SK-N-MC (cell line): Measurements from ENCODE around the gene OSBPL1A.
"Not testable (repeated sequence)": the region's sequence is repeated elsewhere in the genome, so short reads cannot be mapped to it uniquely, and the experiment has no call there.

Source experiments
- DNase-seq: peaks from one replicate; pipeline ENCODE4 v3.0.0-alpha.2; 2011; ENCODE audit warnings: low read depth, low spot score
- H3K27ac ChIP-seq: fragments of 200-600 bp; sonication (generic); 2 replicates; pipeline ENCODE4 v1.5.1; 2016; ENCODE audit warnings: mixed run types
- H3K36me3 ChIP-seq: fragments of 200-600 bp; sonication (generic); 2 replicates; pipeline ENCODE4 v1.6.1; 2017; ENCODE audit warnings: antibody characterized with exemption, low read length, mixed read lengths; ENCODE audit not compliant: insufficient read depth
- H3K4me3 ChIP-seq: fragments of 200-600 bp; sonication (generic); 2 replicates; pipeline ENCODE4 v1.5.1; 2016
- H3K9ac ChIP-seq: fragments of 200-600 bp; sonication (generic); 2 replicates; pipeline ENCODE4 v1.8.0; 2017; ENCODE audit warnings: mixed run types, mixed read lengths; ENCODE audit not compliant: insufficient read length
- H3K9me3 ChIP-seq: fragments of 200-600 bp; sonication (generic); 2 replicates; pipeline ENCODE4 v1.6.1; 2017; ENCODE audit warnings: low read depth, mild to moderate bottlenecking, antibody characterized with exemption, low read length, moderate library complexity, mixed read lengths
- EZH2 ChIP-seq: fragments of 200-600 bp; sonication (generic); IDR thresholded peaks from one replicate; pipeline ENCODE4 v1.6.1; 2017; ENCODE audit warnings: antibody characterized with exemption
- FOXP2 ChIP-seq: optimal IDR thresholded peaks from 2 replicates; pipeline ENCODE3; 2011; ENCODE audit warnings: mild to moderate bottlenecking, moderate library complexity; ENCODE audit not compliant: insufficient read depth; ENCODE audit errors: extremely low read length, control extremely low read depth
- POLR2AphosphoS5 ChIP-seq: IDR thresholded peaks from 2 replicates; pipeline ENCODE4 v1.6.1; 2012; ENCODE audit warnings: mild to moderate bottlenecking, low read depth, low read length, borderline replicate concordance

OSBPL1A gene

GRCh38 chr18:24369426-24369825 lies 28.2 kb downstream of the OSBPL1A start:
- Histone ChIP-seq H3K9ac (no peak overlapping the region), H3K4me3 (no peak overlapping the region), H3K36me3 (peaks cover 36% of the 10 kb centered on the region; the same call in 1 of the 2 replicates), H3K27ac (no peak overlapping the region), H3K9me3 (no peaks in the 10 kb centered on the region)
- no peak for DNase-seq
- TF ChIP-seq EZH2 (no peak), FOXP2 (no peak), POLR2AphosphoS5 (no peak)

- Histone ChIP-seq H3K9ac (no peak overlapping the region), H3K4me3 (no peak overlapping the region), H3K9me3 (no peaks in the 10 kb centered on the region), H3K27ac (no peak overlapping the region), H3K36me3 (peaks cover 33% of the 10 kb centered on the region; the same call in 1 of the 2 replicates)
- TF ChIP-seq POLR2AphosphoS5 (no peak), EZH2 (no peak), FOXP2 (no peak)
- no peak for DNase-seq
Observed at GRCh38 chr18:24368749-24369148, 28.9 kb downstream of the OSBPL1A start.

GRCh38 chr18:24366328-24366727 lies 31.3 kb downstream of the OSBPL1A start:
- H3K36me3 ChIP-seq, result peaks cover 29% of the 10 kb centered on the region; the same call in 1 of the 2 replicates
- TF ChIP-seq FOXP2 (no peak), POLR2AphosphoS5 (no peak), EZH2 (no peak)
- no peak overlapping the region for H3K4me3 ChIP-seq
- H3K9me3 ChIP-seq, result no peaks in the 10 kb centered on the region
- DNase-seq, result no peak
- no peak overlapping the region for H3K27ac ChIP-seq
- no peak overlapping the region for H3K9ac ChIP-seq

- Histone ChIP-seq H3K27ac (no peak overlapping the region), H3K36me3 (peaks cover 27% of the 10 kb centered on the region; the same call in 1 of the 2 replicates), H3K9ac (no peak overlapping the region), H3K9me3 (no peaks in the 10 kb centered on the region), H3K4me3 (no peak overlapping the region)
- TF ChIP-seq EZH2 (no peak), POLR2AphosphoS5 (no peak), FOXP2 (no peak)
- DNase-seq, result no peak
Observed at GRCh38 chr18:24364177-24364576, 33.4 kb downstream of the OSBPL1A start.

- Histone ChIP-seq H3K9ac (no peak overlapping the region), H3K36me3 (peaks cover 15% of the 10 kb centered on the region; the same call in 1 of the 2 replicates), H3K27ac (no peak overlapping the region), H3K4me3 (no peak overlapping the region), H3K9me3 (no peaks in the 10 kb centered on the region)
- TF ChIP-seq EZH2 (no peak), POLR2AphosphoS5 (no peak), FOXP2 (no peak)
- DNase-seq, result no peak
Observed at GRCh38 chr18:24362757-24363156, 34.9 kb downstream of the OSBPL1A start.

- not testable (repeated sequence) for H3K9me3 ChIP-seq, H3K27ac ChIP-seq, H3K4me3 ChIP-seq, H3K9ac ChIP-seq, DNase-seq, H3K36me3 ChIP-seq
Observed at GRCh38 chr18:24359787-24360530, 37.7 kb downstream of the OSBPL1A start.

GRCh38 chr18:24354278-24354677 lies 43.3 kb downstream of the OSBPL1A start:
- Histone ChIP-seq H3K9ac (no peak overlapping the region), H3K9me3 (no peaks in the 10 kb centered on the region), H3K36me3 (no peaks in the 10 kb centered on the region), H3K27ac (no peak overlapping the region), H3K4me3 (no peak overlapping the region)
- DNase-seq, result no peak
- TF ChIP-seq FOXP2 (no peak), EZH2 (no peak), POLR2AphosphoS5 (no peak)

GRCh38 chr18:24346254-24346653 lies 51.4 kb downstream of the OSBPL1A start:
- no peak overlapping the region for H3K9ac ChIP-seq

GRCh38 chr18:24344509-24344908 lies 53.1 kb downstream of the OSBPL1A start:
- Histone ChIP-seq H3K4me3 (no peak overlapping the region), H3K36me3 (peaks cover 4% of the 10 kb centered on the region; the same call in 1 of the 2 replicates), H3K9me3 (peaks cover 7% of the 10 kb centered on the region; the same call in 1 of the 2 replicates), H3K9ac (no peak overlapping the region), H3K27ac (no peak overlapping the region)
- TF ChIP-seq EZH2, result no peak
- TF ChIP-seq FOXP2, result no peak
- TF ChIP-seq POLR2AphosphoS5, result no peak
- no peak for DNase-seq

More at GRCh38 chr18:24346254-24346653, 51.4 kb downstream of the OSBPL1A start:
- Histone ChIP-seq H3K36me3 (peaks cover 4% of the 10 kb centered on the region; the same call in 1 of the 2 replicates), H3K4me3 (no peak overlapping the region), H3K9me3 (peaks cover 7% of the 10 kb centered on the region; the same call in 1 of the 2 replicates), H3K27ac (no peak overlapping the region; the same call in 1 of the 2 replicates)
- DNase-seq, result no peak
- TF ChIP-seq FOXP2 (no peak), POLR2AphosphoS5 (no peak), EZH2 (no peak)
